ENCODE data around the gene CDO1.

CDO1 gene

GRCh38 chr5:115854139-115854538 lies 37.7 kb upstream of the CDO1 start:
- H3K4me1 ChIP-seq (ENCODE audit: insufficient read depth, low read length, severe bottlenecking), result peaks cover 13% of the 10 kb centered on the region
- no peaks in the 10 kb centered on the region for H3F3A ChIP-seq (ENCODE audit: insufficient read depth, low read length)
- TF ChIP-seq EZH2 (IDR thresholded peaks at IDR 0.05; ENCODE audit: borderline replicate concordance, low read length) (no peak), CTCF (IDR thresholded peaks at IDR 0.05; ENCODE audit: low read length) (no peak)
- H2AFZ ChIP-seq (ENCODE audit: low read length), result no peak overlapping the region
- H3K27me3 ChIP-seq (ENCODE audit: insufficient read depth, low read length), result no peaks in the 10 kb centered on the region
- no peak overlapping the region for H3K27ac ChIP-seq (ENCODE audit: low read depth, low read length, poor library complexity, severe bottlenecking)
- no peaks in the 10 kb centered on the region for H3K36me3 ChIP-seq (ENCODE audit: insufficient read depth, low read length)
- H3K79me2 ChIP-seq (ENCODE audit: insufficient read depth, low read length), result 0 out of 2 replicates have a peak, but pooled peaks cover 7% of the 10 kb centered on the region
- H4K20me1 ChIP-seq (ENCODE audit: insufficient read depth, low read length), result no peaks in the 10 kb centered on the region
- no peaks in the 10 kb centered on the region for H3K9me2 ChIP-seq (ENCODE audit: low read depth, low read length)
- H3K4me3 ChIP-seq (ENCODE audit: low read depth, low read length, poor library complexity, severe bottlenecking), result no peak overlapping the region
- H3K9ac ChIP-seq (ENCODE audit: low read length), result no peak overlapping the region
- no peak overlapping the region for H3K4me2 ChIP-seq (ENCODE audit: low read length)
- H3K9me3 ChIP-seq (ENCODE audit: low read length), result peaks cover 4% of the 10 kb centered on the region; the same call in 1 of the 2 replicates

GRCh38 chr5:115850744-115851416 lies 34.4 kb upstream of the CDO1 start:
- Histone ChIP-seq H3K79me2 (ENCODE audit: insufficient read depth, low read length) (peaks cover 24% of the 10 kb centered on the region; the same call in 1 of the 2 replicates), H3K9me2 (ENCODE audit: low read depth, low read length) (no peaks in the 10 kb centered on the region), H2AFZ (ENCODE audit: low read length) (no peak overlapping the region), H3K27me3 (ENCODE audit: insufficient read depth, low read length) (no peaks in the 10 kb centered on the region), H3F3A (ENCODE audit: insufficient read depth, low read length) (no peaks in the 10 kb centered on the region), H4K20me1 (ENCODE audit: insufficient read depth, low read length) (no peaks in the 10 kb centered on the region), H3K36me3 (ENCODE audit: insufficient read depth, low read length) (no peaks in the 10 kb centered on the region), H3K27ac (ENCODE audit: low read depth, low read length, poor library complexity, severe bottlenecking) (no peak overlapping the region), H3K4me1 (ENCODE audit: insufficient read depth, low read length, severe bottlenecking) (peaks cover 13% of the 10 kb centered on the region), H3K4me3 (ENCODE audit: low read depth, low read length, poor library complexity, severe bottlenecking) (no peak overlapping the region), H3K4me2 (ENCODE audit: low read length) (no peak overlapping the region), H3K9me3 (ENCODE audit: low read length) (peaks cover 4% of the 10 kb centered on the region; the same call in 1 of the 2 replicates), H3K9ac (ENCODE audit: low read length) (no peak overlapping the region)
- TF ChIP-seq CTCF (IDR thresholded peaks at IDR 0.05; ENCODE audit: low read length) (no peak), EZH2 (IDR thresholded peaks at IDR 0.05; ENCODE audit: borderline replicate concordance, low read length) (no peak)

- TF ChIP-seq EZH2 (IDR thresholded peaks at IDR 0.05; ENCODE audit: borderline replicate concordance, low read length) (no peak), CTCF (IDR thresholded peaks at IDR 0.05; ENCODE audit: low read length) (no peak)
- H4K20me1 ChIP-seq (ENCODE audit: insufficient read depth, low read length), result no peaks in the 10 kb centered on the region
Measured at GRCh38 chr5:115849258-115849798, 32.9 kb upstream of the CDO1 start.

More at GRCh38 chr5:115849258-115849798, 32.9 kb upstream of the CDO1 start:
- Histone ChIP-seq H3K4me2 (ENCODE audit: low read length) (no peak overlapping the region), H3K27me3 (ENCODE audit: insufficient read depth, low read length) (no peaks in the 10 kb centered on the region), H3F3A (ENCODE audit: insufficient read depth, low read length) (no peaks in the 10 kb centered on the region), H3K9ac (ENCODE audit: low read length) (no peak overlapping the region), H3K4me1 (ENCODE audit: insufficient read depth, low read length, severe bottlenecking) (peaks cover 28% of the 10 kb centered on the region), H3K36me3 (ENCODE audit: insufficient read depth, low read length) (no peaks in the 10 kb centered on the region), H3K79me2 (ENCODE audit: insufficient read depth, low read length) (peaks cover 24% of the 10 kb centered on the region; the same call in 1 of the 2 replicates), H3K4me3 (ENCODE audit: low read depth, low read length, poor library complexity, severe bottlenecking) (no peak overlapping the region), H3K9me2 (ENCODE audit: low read depth, low read length) (no peaks in the 10 kb centered on the region), H3K9me3 (ENCODE audit: low read length) (peaks cover 4% of the 10 kb centered on the region; the same call in 1 of the 2 replicates), H2AFZ (ENCODE audit: low read length) (no peak overlapping the region), H3K27ac (ENCODE audit: low read depth, low read length, poor library complexity, severe bottlenecking) (no peak overlapping the region)
